Stimulated activated CD4-positive, alpha-beta T cell treated with anti-CD3 and anti-CD28 coated beads, Interleukin-1b, Interleukin-23, amount 100 ng/mL, for 24 hours (primary cell): ENCODE results near the gene INS.
"Not testable (repeated sequence)": the region's sequence is repeated elsewhere in the genome, so short reads cannot be mapped to it uniquely, and the experiment has no call there.

Experiments used
- DNase-seq, 4 experiments: peaks; one replicate each; pipeline ENCODE4 v3.0.0-alpha.2; 2020; ENCODE audit warnings: low read depth in 4 of 4, low spot score in 1 of 4

Gene INS

DNA sequence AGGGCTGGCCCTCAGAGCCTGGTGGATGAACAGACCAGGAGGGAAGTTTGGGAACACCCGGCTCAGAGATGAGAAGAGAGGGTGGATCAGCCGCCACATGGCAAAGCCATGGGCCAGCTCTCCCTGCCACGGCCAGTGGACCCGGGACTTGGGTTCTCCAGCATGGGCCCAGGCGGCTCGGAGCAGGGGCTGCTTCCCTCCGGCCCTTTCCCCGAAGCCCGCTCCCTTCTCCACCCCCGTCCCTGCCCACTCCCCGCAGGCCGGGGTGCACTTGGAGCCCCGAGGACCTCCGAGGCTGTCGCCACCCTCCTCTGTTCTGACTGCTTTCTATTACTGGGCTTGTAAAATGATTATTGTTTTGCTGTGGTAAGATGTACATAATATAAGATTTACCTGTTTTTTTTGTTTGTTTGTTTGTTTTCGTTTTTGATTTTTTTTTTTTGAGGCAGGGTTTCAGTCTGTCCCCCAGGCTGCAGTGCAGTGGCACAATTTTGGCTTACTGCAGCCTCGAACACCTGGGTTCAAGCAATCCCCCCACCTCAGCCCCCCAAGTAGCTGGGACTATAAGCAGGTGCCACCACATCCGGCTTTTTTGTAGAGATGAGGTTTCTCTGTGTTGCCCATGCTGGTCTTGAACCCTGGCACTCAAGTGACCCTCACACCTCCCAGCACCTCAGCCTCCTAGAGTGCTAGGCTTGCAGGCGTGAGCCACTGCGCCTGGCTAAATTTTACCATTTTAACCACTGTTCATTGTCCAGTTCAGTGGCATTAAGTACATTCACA, 21.9 kb upstream of the INS start:
- DNase-seq = no peak

DNA sequence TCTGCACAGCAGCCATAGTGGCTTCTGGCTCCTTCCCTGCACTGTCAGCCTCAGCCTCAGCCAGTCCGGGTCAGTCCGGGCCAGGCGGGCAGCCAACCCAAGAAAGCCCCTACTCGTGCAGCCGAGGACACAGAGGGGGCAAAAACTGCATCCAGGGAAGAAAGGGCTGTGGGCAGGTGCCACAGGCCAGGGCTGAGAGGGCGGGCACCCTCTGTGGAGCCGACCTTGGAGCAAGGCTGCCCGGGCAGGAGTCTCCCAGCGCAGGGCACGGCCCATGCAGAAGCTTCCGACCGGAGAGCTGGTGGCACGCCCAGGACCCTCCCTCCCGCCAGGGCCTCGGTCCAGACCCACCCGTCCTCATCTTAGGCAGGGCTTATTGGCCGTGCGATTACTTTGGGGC, 21.1 kb upstream of the INS start:
- DNase-seq = no peak

DNA sequence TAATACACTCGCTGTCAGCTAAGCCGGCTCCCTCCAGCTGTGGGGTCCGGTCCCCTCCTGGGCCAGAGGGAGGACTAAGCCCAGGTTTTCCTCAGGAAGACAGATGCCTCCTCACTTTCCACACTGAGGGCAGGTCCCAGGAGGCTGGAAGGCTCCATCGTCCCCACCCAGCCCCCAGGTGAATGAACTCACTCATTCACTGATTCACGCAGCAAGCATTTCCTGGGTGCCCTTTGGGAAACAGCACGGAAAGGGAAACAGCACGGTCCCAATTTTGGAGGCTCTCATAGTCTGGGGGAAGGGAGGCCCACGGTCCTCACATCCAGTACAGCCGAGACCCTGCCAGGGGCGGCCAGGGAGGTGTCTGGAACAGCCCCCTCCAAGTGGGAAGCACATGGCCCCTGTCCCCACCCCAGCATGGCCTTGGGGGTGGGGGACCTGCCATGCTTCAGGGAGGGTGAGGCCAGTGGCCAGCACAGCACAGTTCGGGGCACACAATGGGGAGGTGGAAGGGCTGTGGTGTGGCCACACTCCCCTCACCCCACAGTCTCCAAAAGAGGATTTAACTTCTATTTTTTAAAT, 19.9 kb upstream of the INS start:
- DNase-seq = no peak

DNA sequence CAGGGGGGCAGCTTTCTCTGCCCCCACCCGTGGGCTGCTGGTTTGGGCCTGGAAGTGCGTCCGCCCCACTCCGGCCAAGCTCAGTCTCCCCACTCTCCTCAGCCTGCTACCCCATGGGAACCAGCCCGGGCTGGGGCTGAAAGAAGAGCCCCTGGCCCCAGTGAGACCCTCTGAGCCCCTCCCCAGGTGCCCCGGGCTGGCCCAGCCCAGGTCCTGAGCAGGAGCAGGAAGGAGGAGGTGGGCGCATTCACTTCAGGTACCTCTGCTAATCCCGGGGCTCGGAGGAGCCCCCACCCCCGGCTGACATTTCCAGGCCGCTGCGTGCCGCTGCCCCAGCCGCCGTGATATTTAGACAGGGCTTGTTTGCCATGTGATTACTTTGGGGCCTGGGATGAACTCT, 19.3 kb upstream of the INS start:
- DNase-seq = no peak

DNA sequence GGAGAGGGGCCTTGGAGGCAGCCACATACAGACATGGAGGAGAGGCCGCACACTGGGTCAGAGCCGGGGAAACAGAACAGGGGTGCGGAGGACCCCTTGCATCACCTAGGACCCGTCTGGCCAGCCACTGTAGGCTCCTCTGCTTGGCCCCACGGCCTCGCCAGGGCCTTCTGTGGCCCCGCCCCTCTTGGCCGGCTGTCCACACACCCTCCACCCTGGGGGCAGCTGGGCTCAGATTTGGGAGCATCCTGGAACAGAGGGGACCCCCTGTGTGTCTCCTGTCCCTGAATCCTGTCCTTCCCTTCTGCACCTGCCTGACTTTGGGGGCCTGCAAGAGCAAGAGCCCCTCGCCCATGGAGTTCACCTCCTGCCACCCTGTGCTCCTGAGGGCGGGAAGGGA, 18.5 kb upstream of the INS start:
- DNase-seq = no peak

DNA sequence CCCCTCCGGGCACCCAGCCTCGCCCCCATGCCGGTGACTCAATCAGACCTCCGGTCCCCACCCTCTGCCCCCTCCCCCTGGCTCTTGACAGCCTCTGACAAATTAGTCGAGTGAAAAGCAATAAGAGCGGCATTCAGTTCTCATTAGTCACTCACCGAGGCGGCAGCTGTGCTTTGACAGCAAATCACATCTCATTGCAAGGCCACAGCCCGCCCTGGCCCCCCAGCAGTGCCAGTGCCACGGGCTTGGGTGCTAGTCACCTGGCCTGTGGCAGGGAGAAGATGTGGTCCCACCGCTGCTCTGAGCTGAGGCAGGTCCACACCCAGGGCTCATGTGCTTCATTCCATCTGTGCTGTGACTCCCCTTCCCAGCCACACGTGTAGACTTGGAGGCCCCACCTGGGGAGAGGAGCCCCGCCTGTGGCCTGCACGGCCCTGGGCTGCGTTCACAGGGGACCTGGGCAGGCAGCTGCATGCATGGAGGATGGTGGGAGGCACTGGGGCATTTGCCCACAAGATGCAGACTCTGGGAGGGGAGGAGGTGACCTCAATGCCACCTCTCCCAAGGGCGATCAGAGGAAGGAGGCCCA, 18.0 kb upstream of the INS start:
- DNase-seq = no peak

DNA sequence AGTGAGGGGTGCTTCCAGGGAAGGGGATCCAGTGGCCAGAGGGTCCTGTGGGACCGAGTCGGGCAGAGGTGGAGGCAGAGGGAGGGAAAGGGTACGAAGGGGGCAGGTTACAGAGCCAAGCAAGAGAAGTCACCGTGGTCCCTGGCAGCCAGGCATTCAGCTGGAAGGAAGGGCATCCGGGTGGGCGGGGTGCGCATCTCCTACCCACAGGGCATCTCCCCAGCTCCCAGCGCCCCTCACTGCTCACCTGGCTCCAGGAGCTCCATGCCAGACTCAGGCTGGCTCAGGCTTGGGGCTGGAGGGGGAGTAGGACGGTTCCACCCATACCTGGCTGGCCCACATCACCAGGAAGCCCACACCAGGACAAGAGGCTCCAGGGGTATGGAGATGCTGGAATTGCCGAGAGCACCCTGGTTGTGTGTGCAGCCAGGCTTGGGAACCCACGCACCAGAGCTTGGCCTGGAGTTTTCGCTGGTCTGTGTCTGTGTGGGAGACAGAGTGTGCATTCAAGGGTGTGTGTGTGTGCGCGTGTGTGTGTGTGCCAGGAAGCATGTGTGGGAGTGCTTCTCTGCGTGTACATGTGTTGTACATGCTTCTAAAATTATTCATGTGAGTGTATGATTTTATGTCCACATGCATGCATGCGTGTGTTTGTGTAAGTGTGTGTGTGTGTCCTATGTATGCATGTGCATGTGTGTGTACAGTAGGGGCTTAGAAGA, 17.2 kb upstream of the INS start:
- DNase-seq = not testable (repeated sequence)

DNA sequence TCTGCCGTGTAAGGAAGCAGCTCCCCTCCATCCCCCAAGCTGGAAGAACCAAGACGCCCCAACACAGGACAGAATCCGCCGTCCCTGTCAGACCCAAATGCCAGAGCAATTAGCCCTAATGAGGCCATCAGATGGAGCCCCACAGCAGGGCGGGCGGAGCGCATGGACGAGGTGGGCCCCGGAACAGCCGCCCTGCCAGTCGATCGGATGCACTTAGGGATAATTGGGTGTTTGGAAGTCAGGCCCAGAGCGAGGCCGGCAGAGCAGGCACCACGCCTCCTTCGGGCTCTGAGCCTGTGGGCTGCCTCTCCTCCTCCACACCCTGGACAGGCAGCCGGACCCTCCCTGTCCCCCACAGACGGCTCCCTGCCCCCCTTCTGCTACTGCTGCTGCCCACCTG, 16.1 kb upstream of the INS start:
- no peak for DNase-seq

DNA sequence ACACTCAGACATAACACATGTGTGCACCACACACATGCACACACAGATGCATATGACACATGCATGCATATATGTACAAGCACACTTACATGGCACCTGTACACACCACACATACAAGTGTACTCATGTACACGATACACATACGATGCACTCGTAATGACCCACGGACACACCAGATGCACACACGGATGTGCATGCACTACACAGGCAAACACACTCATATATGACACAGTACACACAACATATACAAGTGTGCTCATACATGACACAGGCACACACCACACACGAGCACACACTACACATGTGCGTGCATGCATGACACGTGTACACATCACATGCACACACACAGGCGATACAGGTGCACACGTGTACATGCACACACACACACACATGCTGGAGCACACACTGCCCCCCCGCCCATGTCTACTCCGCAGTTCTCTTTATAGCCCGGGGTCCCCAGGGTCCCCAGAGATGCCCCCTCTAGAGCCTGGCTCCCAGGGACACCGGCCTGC, 15.4 kb upstream of the INS start:
- DNase-seq = no peak

DNA sequence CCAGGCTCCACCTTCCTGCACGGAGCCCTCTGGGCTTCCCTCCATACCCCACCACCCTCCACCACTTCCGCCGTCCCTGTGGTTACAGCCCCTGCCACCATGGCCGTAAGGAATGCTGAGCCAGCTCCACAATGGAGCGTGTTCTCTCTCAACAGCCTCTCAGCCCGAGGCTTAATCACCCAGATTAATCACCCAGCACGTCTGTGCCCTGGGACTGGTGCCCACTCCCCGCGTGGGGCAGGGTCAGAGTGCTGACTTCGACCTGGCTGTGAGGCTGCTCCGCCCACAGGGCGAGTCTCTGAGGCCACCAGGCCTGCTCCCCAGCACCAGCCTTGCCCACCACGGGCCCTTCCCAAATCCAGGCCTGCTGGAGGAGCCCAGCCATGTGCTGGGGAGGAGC, 14.7 kb upstream of the INS start:
- no peak for DNase-seq

DNA sequence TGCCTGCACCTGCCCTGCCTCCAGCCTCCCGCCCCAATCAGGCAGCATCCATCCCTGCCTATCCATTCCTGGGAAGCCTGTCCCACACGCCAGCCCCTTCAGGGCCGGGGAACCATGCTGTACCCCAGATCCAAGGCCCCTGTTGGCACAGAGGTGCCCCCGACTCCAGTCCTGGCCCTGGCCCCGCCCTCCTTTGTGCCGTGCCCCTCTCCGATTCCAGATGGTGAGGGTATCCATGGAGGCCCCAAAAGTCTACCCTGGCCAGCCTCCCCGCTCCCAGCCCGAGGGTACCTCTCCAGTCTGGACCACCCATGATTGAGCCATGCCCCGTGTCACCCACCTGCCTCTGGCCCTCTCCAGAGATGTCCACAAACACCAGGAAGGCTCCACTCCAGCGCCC, 13.4 kb upstream of the INS start:
- no peak for DNase-seq

DNA sequence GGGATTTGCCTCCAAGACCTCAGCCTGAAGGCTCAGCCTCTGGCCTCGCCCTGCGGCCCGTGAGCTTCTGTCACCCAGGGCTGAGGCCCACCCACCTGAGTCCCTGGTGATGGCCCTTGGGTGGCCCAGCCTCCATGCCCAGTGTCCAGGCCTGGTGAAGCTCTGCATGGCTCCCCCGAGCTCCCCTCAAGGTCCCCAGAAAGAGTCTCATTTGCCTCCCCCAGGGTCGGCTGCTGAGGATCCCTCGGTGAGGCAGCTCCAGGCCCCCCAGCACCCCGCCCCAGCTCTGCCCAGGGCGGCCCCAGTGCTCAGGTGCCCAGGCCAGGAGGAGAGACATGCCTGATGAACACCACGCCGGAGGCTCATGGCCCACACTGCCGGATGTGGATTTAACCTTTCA, 12.8 kb upstream of the INS start:
- no peak for DNase-seq

DNA sequence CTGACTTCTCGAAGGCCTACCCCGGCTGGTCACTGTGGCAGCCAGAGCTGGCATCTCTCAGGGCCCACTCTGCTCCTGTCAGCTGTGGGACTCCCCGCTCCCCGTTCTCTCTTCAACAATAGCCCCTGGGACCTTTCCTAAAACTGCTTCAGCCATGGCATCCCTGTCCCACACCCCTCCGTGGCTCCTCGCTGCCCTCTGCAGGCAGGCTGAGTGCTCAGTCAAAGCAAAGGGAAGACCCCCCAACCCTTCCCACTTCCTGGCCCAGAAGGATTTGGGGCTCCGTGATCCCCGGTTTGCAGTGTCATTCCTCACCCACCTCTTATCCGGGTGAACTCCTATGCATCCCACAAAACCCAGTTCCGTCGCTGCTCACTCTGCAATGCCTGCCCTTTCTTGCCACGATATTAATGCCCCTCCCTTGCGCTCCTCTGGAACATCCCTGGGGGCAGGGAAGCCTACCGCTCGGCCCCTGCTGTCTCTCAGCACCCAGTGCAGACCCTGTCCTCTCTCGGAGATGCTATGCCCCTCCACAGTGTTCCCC, 12.2 kb upstream of the INS start:
- no peak for DNase-seq

DNA sequence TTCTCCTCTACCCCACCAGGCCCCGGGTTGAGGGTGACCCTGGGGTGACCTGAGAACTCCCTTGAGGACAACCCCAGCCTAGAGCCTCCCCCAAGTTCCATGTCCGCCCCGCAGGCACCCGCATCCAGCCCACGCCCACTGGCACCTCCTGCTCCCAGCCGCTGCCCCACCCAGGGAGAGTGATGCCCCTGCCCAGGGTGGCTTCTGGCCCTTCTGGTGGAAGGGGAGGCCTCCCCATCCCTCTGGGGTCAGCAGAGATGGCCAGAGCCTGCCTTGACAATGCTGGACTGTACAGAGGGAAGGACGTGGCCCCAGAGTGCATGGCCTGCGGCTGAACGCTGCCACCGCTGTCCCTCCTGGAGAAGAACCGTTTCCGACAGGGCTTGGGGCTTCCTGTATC, 11.7 kb upstream of the INS start:
- DNase-seq = no peak

DNA sequence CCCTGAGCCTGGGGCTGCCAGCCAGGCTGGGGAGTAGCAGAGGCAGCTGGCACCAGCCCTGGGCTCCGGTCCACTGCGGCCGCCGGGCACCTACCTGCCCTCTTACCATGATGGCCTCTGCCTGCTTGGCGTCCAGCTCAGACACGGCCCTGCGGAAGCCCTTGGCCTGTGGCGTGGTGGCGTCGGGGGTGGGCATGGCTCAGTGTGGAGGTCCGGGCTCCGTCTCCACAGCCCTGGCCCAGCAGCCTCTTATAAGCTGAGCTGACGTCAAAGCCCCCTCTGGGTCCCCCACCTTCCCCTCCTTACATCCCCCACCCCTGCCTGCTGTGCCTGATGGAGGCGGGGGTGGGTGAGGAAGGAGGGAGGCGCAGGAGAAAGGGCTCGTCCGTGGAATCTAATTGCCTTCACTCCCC, 10.6 kb upstream of the INS start, which contains the start of gene TH:
Gene TH (minus strand): TSS at position 225 of the 413 bp plus-strand sequence. CDS start 29 bp downstream, at position 196.
- DNase-seq = no peak

DNA sequence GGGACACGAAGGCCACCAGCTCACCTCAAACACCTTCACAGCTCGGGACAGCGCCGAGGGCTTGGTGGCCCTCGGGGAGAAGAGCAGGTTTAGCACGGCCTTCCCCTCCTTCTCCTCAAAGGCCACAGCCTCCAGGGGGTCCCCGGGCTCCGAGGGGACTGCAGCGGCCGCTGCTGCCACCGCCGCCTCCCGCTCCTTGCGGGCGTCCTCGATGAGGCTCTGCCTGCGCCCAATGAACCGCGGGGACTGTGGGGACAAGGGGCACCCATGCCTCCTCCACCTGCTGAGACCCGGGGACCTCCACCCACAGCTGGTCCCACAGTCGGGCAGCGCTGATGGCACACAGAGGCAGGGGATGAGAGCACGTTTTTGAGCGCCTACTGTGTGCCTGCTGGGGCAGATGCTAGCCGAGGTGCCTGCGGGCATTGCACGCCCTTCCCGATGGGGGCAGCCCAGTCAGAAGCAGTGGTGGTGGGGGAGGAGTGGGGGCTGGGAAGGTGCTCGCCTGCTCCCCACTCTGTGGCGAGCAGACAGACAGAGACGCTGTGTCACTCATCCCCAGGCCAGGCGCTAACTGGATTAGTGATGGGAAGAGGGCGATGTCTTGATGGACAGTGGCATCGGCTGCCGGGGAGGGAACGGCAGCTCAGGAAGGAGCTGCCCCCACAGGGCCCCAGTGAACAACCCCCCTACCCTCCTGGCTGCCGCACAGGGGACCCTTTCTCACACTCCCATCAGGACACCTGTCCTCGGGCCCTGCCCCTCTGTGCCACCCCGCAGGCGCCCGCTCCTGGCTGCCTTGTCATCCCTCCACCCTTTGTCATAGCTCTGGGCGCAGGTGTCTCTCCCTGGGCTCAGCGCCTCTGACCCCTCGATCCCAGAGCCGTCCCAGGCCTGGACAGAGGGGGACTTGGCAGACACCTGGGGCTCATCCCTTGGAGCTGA, 8.9 kb upstream of the INS start:
- DNase-seq = no peak

DNA sequence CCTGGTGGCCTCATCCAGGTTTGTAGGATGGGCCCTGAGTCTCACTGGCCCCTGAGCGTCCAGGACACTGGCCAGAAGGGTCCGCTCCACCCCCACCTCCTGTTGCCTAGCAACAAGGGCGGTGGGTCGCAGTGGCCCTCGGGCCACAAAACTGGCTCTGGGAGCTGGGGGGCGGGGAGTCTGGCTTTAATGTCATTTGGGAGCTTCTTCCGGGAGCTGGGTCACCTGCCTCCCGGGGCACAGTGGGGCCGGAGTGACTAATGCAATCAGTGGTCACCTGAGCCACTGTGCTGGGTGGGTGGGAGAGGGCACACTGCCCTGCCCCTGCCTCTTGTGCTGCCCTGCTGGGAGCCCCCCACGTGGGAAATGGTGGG, 8.0 kb upstream of the INS start:
- DNase-seq = no peak

DNA sequence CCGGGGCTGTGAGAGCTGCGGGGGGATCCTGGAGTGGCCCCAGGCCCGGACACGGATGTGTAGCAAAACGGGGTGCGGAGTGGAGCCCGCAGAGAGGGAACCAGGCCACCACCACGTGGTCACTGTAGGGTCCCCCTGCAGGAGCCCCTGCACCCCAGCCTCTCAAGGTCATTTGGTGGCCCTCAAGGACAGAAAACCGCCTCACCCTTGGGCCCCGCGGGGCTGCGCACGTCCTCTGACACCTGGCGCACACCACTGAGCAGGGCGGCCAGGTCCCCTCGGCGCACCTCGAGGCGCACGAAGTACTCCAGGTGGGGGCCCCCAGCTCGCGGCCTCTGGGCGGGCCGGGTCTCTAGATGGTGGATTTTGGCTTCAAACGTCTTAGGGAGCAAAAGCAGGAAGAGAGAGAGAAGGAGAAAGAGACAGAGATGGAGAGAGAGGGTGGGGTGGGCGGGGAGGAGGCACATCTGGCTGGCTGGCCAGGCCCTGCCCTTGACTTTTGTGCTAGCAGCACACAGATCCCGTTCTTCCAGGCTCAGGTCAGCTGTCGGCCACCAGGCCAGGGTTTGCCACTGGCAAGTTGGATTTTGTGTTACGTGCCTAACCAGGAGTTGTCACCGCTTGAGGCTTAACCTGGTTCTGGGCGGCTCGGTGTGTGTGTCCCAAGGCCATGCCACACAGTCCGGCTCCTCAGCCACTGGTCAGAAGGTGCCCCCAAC, 7.4 kb upstream of the INS start:
- DNase-seq = no peak

DNA sequence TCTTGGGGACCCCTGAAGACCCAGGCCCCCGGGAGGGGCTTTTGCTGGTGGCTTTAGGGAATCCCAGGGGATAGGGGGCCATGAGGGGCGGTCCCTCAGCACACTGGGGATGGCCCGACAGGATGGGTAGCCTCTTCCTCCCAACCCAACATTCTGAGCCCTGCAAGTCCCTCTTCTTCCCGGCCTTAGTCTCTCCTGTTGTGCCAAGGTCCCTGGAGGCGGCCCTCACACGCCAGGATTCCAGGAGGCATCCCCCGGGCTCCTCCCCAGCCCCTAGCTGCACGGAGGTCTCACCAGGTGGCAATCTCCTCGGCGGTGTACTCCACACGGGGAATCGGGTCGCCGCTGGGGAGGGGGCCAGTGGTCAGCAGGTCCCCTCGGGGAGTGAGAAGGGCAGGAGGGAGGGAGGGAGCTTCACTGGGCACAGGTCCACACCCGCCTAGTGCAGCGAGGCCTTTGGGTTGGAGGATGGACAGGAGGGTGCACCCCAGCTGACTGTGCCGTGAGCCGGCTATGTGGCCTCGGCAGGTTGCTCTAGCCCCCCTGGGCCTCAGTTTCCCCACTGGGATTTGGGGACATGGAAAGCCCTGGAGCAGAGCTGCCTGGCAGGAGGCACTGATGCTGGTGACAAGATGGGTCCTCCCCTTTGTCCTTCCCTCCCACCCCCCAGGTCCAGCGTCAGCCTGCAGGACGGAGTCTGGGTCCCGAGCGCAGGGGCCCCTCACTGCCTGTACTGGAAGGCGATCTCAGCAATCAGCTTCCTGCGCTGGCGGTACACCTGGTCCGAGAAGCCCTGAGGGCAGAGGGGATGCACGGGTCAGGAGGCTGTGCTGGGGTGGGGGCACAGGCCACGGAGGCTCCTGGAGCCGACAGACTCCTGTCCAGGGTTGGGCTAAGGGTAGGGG, 6.4 kb upstream of the INS start:
- no peak for DNase-seq
